IMR-90 (cell line): ENCODE measurements around the gene SEZ6L. TPM values are rescaled to one million over a fixed set of nuclear protein-coding genes. Genes with fewer than 3 reads are reported as not detected.

ENCODE experiments used
- ATAC-seq: fragments of 200-7000 bp; cut with Tn5 transposase; 2 replicates; pipeline ENCODE4 v1.9.1; 2020; ENCODE audit warnings: low read depth, mild to moderate bottlenecking, moderate library complexity
- BruUV-seq: library from RNA; stranded (reverse); fragments of 400-500 nt; replicated peaks from 2 replicates; lab custom pipeline; 2021; lab: Mats Ljungman, UMichigan
- CTCF ChIA-PET: fragments of 300-600 bp; formaldehyde crosslinking; extraction: SDS; loops from one replicate; lab custom pipeline; 2021; ENCODE audit warnings: antibody characterized with exemption; lab: Yijun Ruan, JAX
- POLR2A ChIA-PET: fragments of 300-600 bp; sonication (Branson Sonifier 250); formaldehyde crosslinking; loops from one replicate; lab custom pipeline; 2022; ENCODE audit warnings: antibody characterized with exemption; ENCODE audit not compliant: unreplicated experiment; lab: Charles Lee
- DNase-seq: peaks from one replicate; pipeline ENCODE4 v3.0.0; 2013
- H2AFZ ChIP-seq: replicated peaks from 2 replicates; pipeline ENCODE3; 2013; ENCODE audit warnings: low read length, mild to moderate bottlenecking; ENCODE audit not compliant: poor library complexity
- H2AK5ac ChIP-seq: 2 replicates; pipeline ENCODE4 v1.6.1; 2013; ENCODE audit warnings: low read depth, low read length, inconsistent platforms
- H2AK9ac ChIP-seq: replicated peaks from 2 replicates; pipeline ENCODE3; 2013; ENCODE audit warnings: mild to moderate bottlenecking, low read depth, low read length, moderate library complexity; ENCODE audit not compliant: poor library complexity
- H2BK120ac ChIP-seq: 2 replicates; pipeline ENCODE4 v1.6.1; 2013; ENCODE audit warnings: low read depth, low read length, inconsistent platforms
- H2BK15ac ChIP-seq: 3 replicates; pipeline ENCODE4 v1.6.1; 2013; ENCODE audit warnings: low read depth, low read length, inconsistent platforms
- H2BK20ac ChIP-seq: 2 replicates; pipeline ENCODE4 v1.6.1; 2013; ENCODE audit warnings: low read depth, mild to moderate bottlenecking, inconsistent platforms, low read length, moderate library complexity
- H2BK5ac ChIP-seq: 2 replicates; pipeline ENCODE4 v1.6.1; 2013; ENCODE audit warnings: mild to moderate bottlenecking, low read depth, low read length, inconsistent platforms; ENCODE audit not compliant: poor library complexity, severe bottlenecking
- H3K14ac ChIP-seq: replicated peaks from 2 replicates; pipeline ENCODE4 v1.6.1; 2013; ENCODE audit warnings: low read depth, low read length, inconsistent platforms
- H3K18ac ChIP-seq: 2 replicates; pipeline ENCODE4 v1.6.1; 2013; ENCODE audit warnings: low read depth, low read length, control low read depth
- H3K23ac ChIP-seq: 2 replicates; pipeline ENCODE4 v1.6.1; 2013; ENCODE audit warnings: low read depth, low read length, inconsistent platforms
- H3K27ac ChIP-seq: 2 replicates; pipeline ENCODE4 v1.5.1; 2013; ENCODE audit warnings: mild to moderate bottlenecking, control low read depth, low read length; ENCODE audit not compliant: insufficient read depth
- H3K27me3 ChIP-seq: 2 replicates; pipeline ENCODE4 v1.6.1; 2013; ENCODE audit warnings: low read length; ENCODE audit not compliant: control insufficient read depth, insufficient read depth
- H3K36me3 ChIP-seq: 2 replicates; pipeline ENCODE4 v1.6.1; 2013; ENCODE audit warnings: low read length, mixed read lengths; ENCODE audit not compliant: control insufficient read depth, insufficient read depth
- H3K4ac ChIP-seq: 2 replicates; pipeline ENCODE4 v1.6.1; 2013; ENCODE audit warnings: low read depth, low read length, inconsistent platforms
- H3K4me1 ChIP-seq: 2 replicates; pipeline ENCODE4 v1.6.1; 2013; ENCODE audit warnings: low read length, mixed read lengths; ENCODE audit not compliant: control insufficient read depth, insufficient read depth
- H3K4me2 ChIP-seq: 2 replicates; pipeline ENCODE4 v1.6.1; 2013; ENCODE audit warnings: low read depth, mild to moderate bottlenecking, control low read depth, low read length, moderate library complexity
- H3K4me3 ChIP-seq: 2 replicates; pipeline ENCODE4 v1.5.1; 2013; ENCODE audit warnings: low read depth, mild to moderate bottlenecking, control low read depth, low read length, moderate library complexity; ENCODE audit not compliant: insufficient read depth
- H3K56ac ChIP-seq: 2 replicates; pipeline ENCODE4 v1.6.1; 2013; ENCODE audit warnings: low read length, inconsistent platforms; ENCODE audit not compliant: insufficient read depth; ENCODE audit errors: extremely low read depth
- H3K79me1 ChIP-seq, 2 experiments: 2 replicates each; pipeline ENCODE4 v1.6.1; 2013; ENCODE audit warnings: low read length in 2 of 2, inconsistent platforms in 1 of 2, low read depth in 1 of 2
- H3K9ac ChIP-seq: 2 replicates; pipeline ENCODE4 v1.6.1; 2013; ENCODE audit warnings: low read depth, low read length, control low read depth
- H3K9me1 ChIP-seq: 2 replicates; pipeline ENCODE4 v1.6.1; 2013; ENCODE audit warnings: low read length, inconsistent platforms; ENCODE audit not compliant: insufficient read depth
- H3K9me3 ChIP-seq: 2 replicates; pipeline ENCODE4 v1.6.1; 2013; ENCODE audit warnings: low read length; ENCODE audit not compliant: control insufficient read depth, insufficient read depth
- H4K20me1 ChIP-seq: 2 replicates; pipeline ENCODE4 v1.6.1; 2013; ENCODE audit warnings: low read length, inconsistent platforms; ENCODE audit not compliant: insufficient read depth
- H4K5ac ChIP-seq: 2 replicates; pipeline ENCODE4 v1.6.1; 2013; ENCODE audit warnings: mild to moderate bottlenecking, low read depth, low read length, control low read depth
- H4K8ac ChIP-seq, 2 experiments: 2 replicates each; pipeline ENCODE4 v1.6.1; 2013; ENCODE audit warnings: low read depth in 2 of 2, low read length in 2 of 2, control low read depth in 1 of 2, inconsistent platforms in 1 of 2
- H4K91ac ChIP-seq: 2 replicates; pipeline ENCODE4 v1.6.1; 2013; ENCODE audit warnings: low read depth, low read length, inconsistent platforms; ENCODE audit not compliant: insufficient read depth
- SMC3 ChIP-seq: fragments of 150-350 bp; IDR thresholded peaks from 2 replicates; pipeline ENCODE4 v1.6.1; 2016; ENCODE audit warnings: low read depth, mild to moderate bottlenecking, antibody characterized with exemption, low read length, moderate library complexity
- WGBS, 2 experiments: methylation state at CpG; one replicate each; pipeline versions ENCODE4 v1.1.5 to v1.1.7; 2013; ENCODE audit warnings: missing lambda C conversion rate in 2 of 2; ENCODE audit not compliant: insufficient read length in 1 of 2; ENCODE audit errors: extremely low coverage in 2 of 2; 5-methylcytosine and 5-hydroxymethylcytosine counted together
- dilution Hi-C: fragments of 300-500 bp; cut with HindIII; formaldehyde crosslinking; loops from one replicate; pipeline ENCODE4 v1.14.3; 2018; ENCODE audit warnings: low sequenced_read_pairs; ENCODE audit not compliant: unreplicated experiment
- in situ Hi-C: fragments of 300-500 bp; cut with MboI; formaldehyde crosslinking; loops from 3 replicates; pipeline ENCODE4 v1.14.3; 2019; ENCODE audit warnings: low sequenced_read_pairs, inconsistent platforms, mixed read lengths
- intact Hi-C: fragments of 100-400 bp; cut with micrococcal nuclease; formaldehyde crosslinking; loops from 2 replicates; pipeline ENCODE4 v1.10.0; 2022
- polyA plus RNA-seq, 3 experiments: library from polyadenylated mRNA; depleted of rRNA; stranded (reverse); fragments of >200 nt; gene quantifications; 2 replicates each; pipeline ENCODE4 v1.2.3, GENCODE V29; 2012; ENCODE audit warnings: low replicate concordance in 1 of 3
- total RNA-seq: library from RNA; depleted of rRNA; stranded (reverse); fragments of >200 nt; gene quantifications from 2 replicates; pipeline ENCODE4 v1.2.3, GENCODE V29; 2012
- TF ChIP-seq, protein P1 (sequence below): conservative IDR thresholded peaks from 2 replicates; pipeline ENCODE4 v1.5.1; 2012; ENCODE audit warnings: mild to moderate bottlenecking, low read depth, low read length, improper control_type of control experiment

The SEZ6L gene
- total and polyA plus RNA-seq, 2 of the 4 experiments (the other 2 are of a cell fraction) = not detected

DNA sequence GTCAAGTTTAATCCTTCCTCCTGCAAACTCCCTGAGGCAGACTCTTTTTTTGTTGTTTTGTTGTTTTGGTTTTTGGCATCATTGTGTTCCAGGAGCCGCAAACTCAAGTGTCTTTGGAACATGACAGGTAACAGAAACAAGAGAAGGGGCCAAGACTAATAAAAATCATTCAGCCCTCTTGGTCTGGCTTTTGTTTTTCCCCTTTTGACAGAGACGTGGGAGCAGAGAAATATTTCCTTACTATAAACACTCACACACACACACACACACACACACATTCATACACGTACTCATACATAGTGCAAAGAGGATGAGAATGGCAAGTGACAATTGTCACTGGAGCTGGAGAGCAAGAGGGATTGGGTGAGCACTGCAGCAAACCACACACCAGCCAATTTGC, 249.4 kb downstream of the SEZ6L start:
- H3K27ac ChIP-seq = no peak overlapping the region
- H2AK5ac ChIP-seq = no peak overlapping the region
- no peak overlapping the region for H2BK15ac ChIP-seq
- intact Hi-C loops = loop anchor here (1.0 kb wide), 1 partner anchor 42 kb away; no protein-coding TSS in a partner anchor
- H3K9ac ChIP-seq = no peak overlapping the region
- H3K56ac ChIP-seq = no peak overlapping the region
- ATAC-seq (no peak), DNase-seq (no peak)
- dilution Hi-C loops = no loop called here
- peaks cover 10% of the 10 kb centered on the region for H3K27me3 ChIP-seq
- in situ Hi-C loops = no loop called here
- no peak overlapping the region for H4K8ac ChIP-seq
- H3K14ac ChIP-seq = no peak overlapping the region
- POLR2A ChIA-PET = no interaction called here
- peaks cover 5% of the 10 kb centered on the region; the same call in 1 of the 2 replicates for H3K9me3 ChIP-seq
- H3K4me1 ChIP-seq = no peaks in the 10 kb centered on the region
- H3K23ac ChIP-seq = no peak overlapping the region
- BruUV-seq = no TSS peak
- peaks cover 3% of the 10 kb centered on the region; the same call in 1 of the 2 replicates for H4K20me1 ChIP-seq
- H2BK120ac ChIP-seq = no peak overlapping the region
- WGBS, 2 experiments = no CpG with 5 or more reads among the region's 3 CpGs
- H2AFZ ChIP-seq = no peak overlapping the region
- H3K18ac ChIP-seq = no peak overlapping the region
- CTCF ChIA-PET = interaction anchor here (0.5 kb wide), 1 partner anchor 1071 kb away, joined by 4 read pairs; no protein-coding TSS in a partner anchor
- H2AK9ac ChIP-seq = no peak overlapping the region
- H3K79me1 ChIP-seq = no peaks in the 10 kb centered on the region
- no peak overlapping the region for H2BK5ac ChIP-seq
- no peak overlapping the region for H3K4ac ChIP-seq
- no peak for TF ChIP-seq SMC3
- TF ChIP-seq, protein P1, sequence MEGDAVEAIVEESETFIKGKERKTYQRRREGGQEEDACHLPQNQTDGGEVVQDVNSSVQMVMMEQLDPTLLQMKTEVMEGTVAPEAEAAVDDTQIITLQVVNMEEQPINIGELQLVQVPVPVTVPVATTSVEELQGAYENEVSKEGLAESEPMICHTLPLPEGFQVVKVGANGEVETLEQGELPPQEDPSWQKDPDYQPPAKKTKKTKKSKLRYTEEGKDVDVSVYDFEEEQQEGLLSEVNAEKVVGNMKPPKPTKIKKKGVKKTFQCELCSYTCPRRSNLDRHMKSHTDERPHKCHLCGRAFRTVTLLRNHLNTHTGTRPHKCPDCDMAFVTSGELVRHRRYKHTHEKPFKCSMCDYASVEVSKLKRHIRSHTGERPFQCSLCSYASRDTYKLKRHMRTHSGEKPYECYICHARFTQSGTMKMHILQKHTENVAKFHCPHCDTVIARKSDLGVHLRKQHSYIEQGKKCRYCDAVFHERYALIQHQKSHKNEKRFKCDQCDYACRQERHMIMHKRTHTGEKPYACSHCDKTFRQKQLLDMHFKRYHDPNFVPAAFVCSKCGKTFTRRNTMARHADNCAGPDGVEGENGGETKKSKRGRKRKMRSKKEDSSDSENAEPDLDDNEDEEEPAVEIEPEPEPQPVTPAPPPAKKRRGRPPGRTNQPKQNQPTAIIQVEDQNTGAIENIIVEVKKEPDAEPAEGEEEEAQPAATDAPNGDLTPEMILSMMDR = no peak
- H2BK20ac ChIP-seq = no peak overlapping the region
- no peak overlapping the region for H4K91ac ChIP-seq
- no peaks in the 10 kb centered on the region; the same call in 1 of the 2 replicates for H3K9me1 ChIP-seq
- H3K4me3 ChIP-seq = no peak overlapping the region
- no peak overlapping the region for H3K4me2 ChIP-seq
- H3K36me3 ChIP-seq = no peaks in the 10 kb centered on the region
- no peak overlapping the region for H4K5ac ChIP-seq
